Caco-2 (cell line): Measurements from ENCODE around the gene ZNF329. TPM values are rescaled to one million over a fixed set of nuclear protein-coding genes. Genes with fewer than 3 reads are reported as not detected.

Experiments used
- BruUV-seq: library from RNA; stranded (reverse); fragments of 400-500 nt; replicated peaks from 2 replicates; lab custom pipeline; 2021; lab: Mats Ljungman, UMichigan
- CTCF ChIA-PET: fragments of 300-600 bp; sonication (Branson Sonifier 250); formaldehyde crosslinking; loops from one replicate; lab custom pipeline; 2022; ENCODE audit warnings: antibody characterized with exemption; lab: Charles Lee
- POLR2A ChIA-PET: fragments of 300-600 bp; sonication (Branson Sonifier 250); formaldehyde crosslinking; loops from one replicate; lab custom pipeline; 2022; ENCODE audit warnings: antibody characterized with exemption; lab: Charles Lee
- DNase-seq, 2 experiments: peaks; one replicate each; pipeline versions ENCODE4 v3.0.0 to v3.0.0-alpha.2; 2020 to 2022
- H3K27me3 ChIP-seq: replicated peaks from 2 replicates; pipeline ENCODE4 v1.6.0; 2011; ENCODE audit warnings: low read length; ENCODE audit not compliant: control insufficient read depth, insufficient read depth
- H3K36me3 ChIP-seq: 2 replicates; pipeline ENCODE4 v1.5.1; 2011; ENCODE audit warnings: low read length; ENCODE audit not compliant: control insufficient read depth, insufficient read depth
- H3K4me1 ChIP-seq: fragments of 250-450 bp; sonication (Bioruptor Pico); 2 replicates; pipeline ENCODE4 v1.5.1; 2020; ENCODE audit warnings: mild to moderate bottlenecking
- H3K4me3 ChIP-seq: 2 replicates; pipeline ENCODE4 v1.5.1; 2011; ENCODE audit warnings: low read depth, mild to moderate bottlenecking, control low read depth, low read length
- H3K9me3 ChIP-seq: fragments of 250-450 bp; sonication (Bioruptor Pico); 2 replicates; pipeline ENCODE4 v1.5.1; 2020; ENCODE audit warnings: mild to moderate bottlenecking, moderate library complexity
- H3K27ac Mint-ChIP-seq: one replicate; pipeline ENCODE4 v1.8.0; 2022; ENCODE audit warnings: mixed read lengths; ENCODE audit not compliant: unreplicated experiment
- H3K27me3 Mint-ChIP-seq: one replicate; pipeline ENCODE4 v1.8.0; 2022; ENCODE audit warnings: mixed read lengths; ENCODE audit not compliant: insufficient read depth, unreplicated experiment
- H3K36me3 Mint-ChIP-seq: one replicate; pipeline ENCODE4 v1.8.0; 2022; ENCODE audit warnings: mild to moderate bottlenecking, mixed read lengths; ENCODE audit not compliant: insufficient read depth, unreplicated experiment
- H3K4me1 Mint-ChIP-seq: one replicate; pipeline ENCODE4 v1.8.0; 2022; ENCODE audit warnings: low read depth, mixed read lengths; ENCODE audit not compliant: unreplicated experiment
- H3K4me3 Mint-ChIP-seq: one replicate; pipeline ENCODE4 v1.8.0; 2022; ENCODE audit warnings: mild to moderate bottlenecking, moderate library complexity, mixed read lengths; ENCODE audit not compliant: unreplicated experiment
- H3K9me3 Mint-ChIP-seq: one replicate; pipeline ENCODE4 v1.8.0; 2022; ENCODE audit warnings: mixed read lengths; ENCODE audit not compliant: unreplicated experiment
- intact Hi-C: fragments of 100-400 bp; cut with micrococcal nuclease; formaldehyde crosslinking; loops from one replicate; pipeline ENCODE4 v1.10.0; 2022; ENCODE audit not compliant: unreplicated experiment
- total RNA-seq: library from RNA; stranded (reverse); gene quantifications from 2 replicates; pipeline ENCODE4 v1.2.3, GENCODE V29; 2022
- TF ChIP-seq, protein P1 (sequence below), 2 experiments: fragments of 200-600 bp in 1 of 2; IDR thresholded peaks; 1 replicate in 1 of 2; 2 replicates in 1 of 2; pipeline versions ENCODE4 v1.5.1 to v1.8.0; 2011 to 2022; ENCODE audit warnings: antibody characterized with exemption in 1 of 2, control low read depth in 1 of 2, inconsistent platforms in 1 of 2, low read depth in 1 of 2, low read length in 1 of 2, mild to moderate bottlenecking in 1 of 2, moderate library complexity in 1 of 2; ENCODE audit not compliant: insufficient read depth in 1 of 2, severe bottlenecking in 1 of 2, unreplicated experiment in 1 of 2

The ZNF329 gene
- total RNA-seq, 1 experiment from 2014 or later = 5.4 TPM

DNA sequence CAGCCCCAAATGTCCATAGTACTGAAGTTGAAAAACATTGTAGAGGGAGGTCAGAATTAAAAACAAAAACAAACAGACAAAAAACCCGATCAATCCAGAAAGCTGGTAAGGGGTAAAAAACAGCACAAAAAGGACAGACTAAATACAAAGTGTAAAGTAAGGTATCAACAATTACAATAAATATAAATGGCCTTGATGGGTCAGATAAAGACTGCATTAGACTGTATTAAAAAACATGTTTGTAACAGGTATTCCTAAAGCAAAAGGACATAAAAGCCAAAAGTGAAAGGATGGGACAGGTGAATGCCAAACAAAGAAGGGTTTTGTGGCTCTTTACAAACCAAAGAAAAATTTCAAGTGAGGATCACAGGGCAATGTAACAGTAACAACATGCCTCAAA is 16.3 kb downstream of the ZNF329 start:
- no peaks in the 10 kb centered on the region for H3K27me3 Mint-ChIP-seq
- peaks cover 58% of the 10 kb centered on the region for H3K9me3 Mint-ChIP-seq
- peaks cover 69% of the 10 kb centered on the region for H3K36me3 Mint-ChIP-seq
- Histone ChIP-seq H3K4me3 (no peak overlapping the region), H3K9me3 (peaks cover 49% of the 10 kb centered on the region), H3K36me3 (peaks cover under 1% of the 10 kb centered on the region; the same call in 1 of the 2 replicates), H3K27me3 (no peaks in the 10 kb centered on the region), H3K4me1 (no peaks in the 10 kb centered on the region)
- H3K4me3 Mint-ChIP-seq = no peak overlapping the region
- H3K4me1 Mint-ChIP-seq = no peaks in the 10 kb centered on the region
- intact Hi-C loops = no loop called here
- no TSS peak for BruUV-seq
- TF ChIP-seq, protein P1, sequence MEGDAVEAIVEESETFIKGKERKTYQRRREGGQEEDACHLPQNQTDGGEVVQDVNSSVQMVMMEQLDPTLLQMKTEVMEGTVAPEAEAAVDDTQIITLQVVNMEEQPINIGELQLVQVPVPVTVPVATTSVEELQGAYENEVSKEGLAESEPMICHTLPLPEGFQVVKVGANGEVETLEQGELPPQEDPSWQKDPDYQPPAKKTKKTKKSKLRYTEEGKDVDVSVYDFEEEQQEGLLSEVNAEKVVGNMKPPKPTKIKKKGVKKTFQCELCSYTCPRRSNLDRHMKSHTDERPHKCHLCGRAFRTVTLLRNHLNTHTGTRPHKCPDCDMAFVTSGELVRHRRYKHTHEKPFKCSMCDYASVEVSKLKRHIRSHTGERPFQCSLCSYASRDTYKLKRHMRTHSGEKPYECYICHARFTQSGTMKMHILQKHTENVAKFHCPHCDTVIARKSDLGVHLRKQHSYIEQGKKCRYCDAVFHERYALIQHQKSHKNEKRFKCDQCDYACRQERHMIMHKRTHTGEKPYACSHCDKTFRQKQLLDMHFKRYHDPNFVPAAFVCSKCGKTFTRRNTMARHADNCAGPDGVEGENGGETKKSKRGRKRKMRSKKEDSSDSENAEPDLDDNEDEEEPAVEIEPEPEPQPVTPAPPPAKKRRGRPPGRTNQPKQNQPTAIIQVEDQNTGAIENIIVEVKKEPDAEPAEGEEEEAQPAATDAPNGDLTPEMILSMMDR (IDR thresholded peaks at IDR 0.05; ENCODE audit: insufficient read depth in 1 of 2, low read depth in 1 of 2, low read length in 1 of 2, severe bottlenecking in 1 of 2, unreplicated experiment in 1 of 2) = no peak
- ChIA-PET CTCF (no interaction called here), POLR2A (no interaction called here)
- no peak for DNase-seq
- H3K27ac Mint-ChIP-seq = no peak overlapping the region

DNA sequence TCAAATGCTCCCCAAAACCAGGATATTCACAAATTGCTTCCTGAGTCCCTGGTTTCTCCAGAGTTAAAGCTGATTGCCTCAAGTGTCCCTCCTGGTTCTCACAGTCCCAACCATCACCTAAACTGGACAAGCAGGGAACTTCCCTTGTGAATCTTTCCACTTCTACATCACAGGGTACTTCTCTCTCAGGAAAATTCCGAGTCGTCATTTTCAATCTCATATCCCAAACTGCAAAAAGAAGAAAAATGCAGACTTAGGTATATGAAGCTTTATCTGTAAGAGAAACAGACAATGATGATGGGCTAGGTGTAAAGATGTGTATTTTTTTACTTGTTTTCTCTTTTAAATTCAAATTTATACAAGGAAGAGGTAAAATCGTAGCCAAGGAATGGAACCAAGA is 21.3 kb downstream of the ZNF329 start:
- Mint-ChIP-seq H3K27me3 (no peaks in the 10 kb centered on the region), H3K4me1 (no peaks in the 10 kb centered on the region), H3K27ac (no peak overlapping the region), H3K4me3 (no peak overlapping the region), H3K36me3 (peaks cover 67% of the 10 kb centered on the region), H3K9me3 (peaks cover 70% of the 10 kb centered on the region)
- peaks cover 6% of the 10 kb centered on the region; the same call in 1 of the 2 replicates for H3K36me3 ChIP-seq
- no TSS peak for BruUV-seq
- intact Hi-C loops = no loop called here
- TF ChIP-seq, protein P1 (IDR thresholded peaks at IDR 0.05; ENCODE audit: insufficient read depth in 1 of 2, low read depth in 1 of 2, low read length in 1 of 2, severe bottlenecking in 1 of 2, unreplicated experiment in 1 of 2) = no peak
- POLR2A ChIA-PET = interaction anchor here (0.6 kb wide), 1 partner anchor 22 kb away, joined by 3 read pairs; the partner anchor contains the start of gene ZNF329
- no peaks in the 10 kb centered on the region for H3K4me1 ChIP-seq
- H3K9me3 ChIP-seq = peaks cover 75% of the 10 kb centered on the region
- DNase-seq = no peak
- no peaks in the 10 kb centered on the region for H3K27me3 ChIP-seq
- CTCF ChIA-PET = no interaction called here
- no peak overlapping the region for H3K4me3 ChIP-seq

DNA sequence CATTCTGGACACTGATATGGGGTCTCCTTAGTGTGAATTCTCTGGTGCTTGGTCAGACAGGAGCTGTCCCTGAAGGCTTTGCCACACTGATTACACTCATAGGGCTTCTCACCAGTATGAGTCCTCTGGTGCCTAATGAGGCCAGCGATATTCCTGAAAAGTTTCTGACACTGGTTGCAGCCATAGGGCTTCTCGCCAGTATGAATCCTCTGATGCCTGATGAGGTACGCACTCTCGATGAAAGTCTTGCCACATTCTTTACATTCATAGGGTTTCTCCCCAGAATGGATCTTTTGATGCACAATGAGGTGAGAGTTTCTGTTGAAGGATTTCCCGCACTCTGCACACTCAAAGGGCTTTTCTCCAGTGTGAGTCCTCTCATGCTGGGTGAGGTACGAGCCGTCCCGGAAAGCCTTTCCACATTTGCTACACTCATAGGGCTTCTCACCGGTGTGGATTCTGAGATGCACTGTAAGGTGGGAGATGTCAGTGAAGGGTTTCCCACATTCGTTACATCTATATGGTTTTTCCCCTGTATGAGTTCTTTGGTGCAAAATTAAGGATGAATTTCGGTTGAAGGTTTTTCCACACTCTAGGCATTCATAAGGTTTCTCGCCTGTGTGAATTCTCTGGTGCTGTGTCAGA is 22.4 kb downstream of the ZNF329 start:
- Mint-ChIP-seq H3K36me3 (peaks cover 56% of the 10 kb centered on the region), H3K27me3 (no peaks in the 10 kb centered on the region), H3K4me3 (no peak overlapping the region), H3K9me3 (peaks cover 68% of the 10 kb centered on the region), H3K27ac (no peak overlapping the region), H3K4me1 (no peaks in the 10 kb centered on the region)
- BruUV-seq = no TSS peak
- Histone ChIP-seq H3K9me3 (peaks cover 78% of the 10 kb centered on the region), H3K4me3 (no peak overlapping the region), H3K27me3 (no peaks in the 10 kb centered on the region), H3K4me1 (no peaks in the 10 kb centered on the region), H3K36me3 (peaks cover 6% of the 10 kb centered on the region; the same call in 1 of the 2 replicates)
- TF ChIP-seq, protein P1 (IDR thresholded peaks at IDR 0.05; ENCODE audit: insufficient read depth in 1 of 2, low read depth in 1 of 2, low read length in 1 of 2, severe bottlenecking in 1 of 2, unreplicated experiment in 1 of 2) = no peak
- CTCF ChIA-PET = no interaction called here
- intact Hi-C loops = no loop called here
- no peak for DNase-seq
- POLR2A ChIA-PET = no interaction called here
